GM12865 (cell line): ENCODE data around the gene TMEM62.
"Not testable (repeated sequence)": the region's sequence is repeated elsewhere in the genome, so short reads cannot be mapped to it uniquely, and the experiment has no call there.

Source experiments
- DNase-seq: peaks from one replicate; pipeline ENCODE4 v3.0.0; 2010; ENCODE audit warnings: low read depth
- H3K4me3 ChIP-seq: 2 replicates; pipeline ENCODE4 v1.5.1; 2011; ENCODE audit warnings: mild to moderate bottlenecking, low read depth, low read length, control low read depth
- CTCF ChIP-seq: IDR thresholded peaks from 2 replicates; pipeline ENCODE4 v1.5.1; 2011; ENCODE audit warnings: low read length, control low read depth, low read depth, inconsistent platforms; ENCODE audit not compliant: insufficient read depth; ENCODE audit errors: missing control alignments

The TMEM62 gene

GRCh38 chr15:43187544-43188155, 54.3 kb downstream of the TMEM62 start:
- no peak overlapping the region for H3K4me3 ChIP-seq
- TF ChIP-seq CTCF: peak; percentile 58
- DNase-seq: peak; percentile 59

DNA sequence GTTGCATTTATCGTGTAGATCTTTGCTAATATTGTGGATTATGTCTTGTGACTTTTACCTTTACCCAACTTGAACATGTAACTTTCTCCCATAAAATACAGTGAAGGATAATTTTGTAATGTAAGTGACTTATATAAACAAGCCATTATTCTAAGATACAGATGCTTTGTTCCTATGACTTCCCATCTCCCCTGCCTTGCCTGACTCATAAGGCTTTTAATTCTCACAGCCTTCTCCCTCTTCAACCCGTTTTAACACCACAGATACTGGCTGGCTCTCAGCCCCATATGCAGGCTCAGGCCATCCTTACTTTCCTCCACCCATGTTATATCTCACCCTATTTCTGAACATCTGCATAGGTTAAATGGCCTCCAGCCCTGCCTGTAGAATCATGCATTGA, 55.9 kb downstream of the TMEM62 start:
- TF ChIP-seq CTCF: no peak
- DNase-seq: no peak
- no peak overlapping the region for H3K4me3 ChIP-seq

DNA sequence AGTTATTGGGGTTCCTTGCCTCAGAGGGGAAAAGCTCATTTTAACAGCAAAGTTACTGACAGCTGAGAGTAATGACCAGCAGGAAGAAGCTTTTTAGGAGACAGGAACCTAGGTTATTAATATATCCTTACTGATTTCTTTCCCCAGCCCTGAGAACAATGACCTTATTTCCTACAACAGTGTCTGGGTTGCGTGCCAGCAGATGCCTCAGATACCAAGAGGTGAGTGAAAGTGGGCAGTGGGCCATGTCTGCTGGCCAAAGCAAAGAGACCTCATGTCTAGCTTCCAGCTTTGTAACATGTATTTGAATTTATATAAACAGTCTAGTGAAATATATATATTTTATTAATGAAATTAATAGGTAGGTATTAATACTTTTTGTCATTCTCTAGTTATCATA, 56.8 kb downstream of the TMEM62 start:
- no peak for DNase-seq
- no peak overlapping the region for H3K4me3 ChIP-seq
- no peak for TF ChIP-seq CTCF

DNA sequence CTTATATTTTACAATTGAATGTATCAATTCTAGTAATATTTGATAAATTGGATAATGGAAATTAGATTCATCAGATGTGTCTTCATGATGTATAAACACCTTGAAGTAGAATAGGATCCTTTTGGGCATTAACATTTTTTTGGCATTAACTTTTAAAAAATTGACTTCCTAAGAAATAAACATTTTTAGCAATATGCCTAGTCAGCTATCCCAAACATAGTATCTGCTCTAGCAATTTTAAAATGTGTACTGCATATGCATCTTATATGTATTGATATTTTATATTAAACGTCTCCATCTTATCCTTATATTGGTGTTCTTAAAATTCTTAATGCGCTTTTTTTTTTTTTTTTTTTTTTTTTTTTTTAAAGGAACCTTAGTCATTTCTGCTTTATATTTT, 60.3 kb downstream of the TMEM62 start:
- TF ChIP-seq CTCF: no peak
- H3K4me3 ChIP-seq: no peak overlapping the region
- DNase-seq: no peak

DNA sequence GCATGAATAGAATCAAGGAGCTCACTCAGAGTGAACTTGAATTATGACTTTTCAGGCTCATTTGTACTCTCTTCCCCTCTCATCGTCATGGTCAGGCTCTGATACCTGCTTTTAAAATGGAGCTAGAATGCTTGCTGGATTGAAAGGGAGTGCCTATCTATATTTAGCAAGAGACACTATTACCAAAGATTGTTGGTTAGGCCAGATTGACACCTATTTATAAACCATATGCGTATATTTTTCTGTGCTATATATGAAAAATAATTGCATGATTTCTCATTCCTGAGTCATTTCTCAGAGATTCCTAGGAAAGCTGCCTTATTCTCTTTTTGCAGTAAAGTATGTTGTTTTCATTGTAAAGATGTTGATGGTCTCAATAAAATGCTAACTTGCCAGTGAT, 61.4 kb downstream of the TMEM62 start:
- no peak for DNase-seq
- H3K4me3 ChIP-seq: no peak overlapping the region
- no peak for TF ChIP-seq CTCF

GRCh38 chr15:43196760-43197548, 63.6 kb downstream of the TMEM62 start:
- no peak for DNase-seq
- H3K4me3 ChIP-seq: no peak overlapping the region
- no peak for TF ChIP-seq CTCF

DNA sequence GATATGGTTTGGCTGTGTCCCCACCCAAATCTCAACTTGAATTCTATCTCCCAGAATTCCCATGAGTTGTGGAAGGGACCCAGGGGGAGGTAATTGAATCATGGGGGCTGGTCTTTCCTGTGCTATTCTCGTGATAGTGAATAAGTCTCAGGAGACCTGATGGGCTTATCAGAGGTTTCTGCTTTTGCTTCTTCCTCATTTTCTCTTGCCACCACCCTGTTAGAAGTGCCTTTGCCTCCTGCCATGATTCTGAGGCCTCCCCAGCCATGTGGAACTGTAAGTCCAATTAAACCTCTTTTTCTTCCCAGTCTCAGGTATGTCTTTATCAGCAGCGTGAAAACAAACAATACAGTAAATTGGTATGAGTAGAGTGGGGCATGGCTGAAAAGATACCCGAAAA, 64.4 kb downstream of the TMEM62 start:
- not testable (repeated sequence) for H3K4me3 ChIP-seq, DNase-seq

DNA sequence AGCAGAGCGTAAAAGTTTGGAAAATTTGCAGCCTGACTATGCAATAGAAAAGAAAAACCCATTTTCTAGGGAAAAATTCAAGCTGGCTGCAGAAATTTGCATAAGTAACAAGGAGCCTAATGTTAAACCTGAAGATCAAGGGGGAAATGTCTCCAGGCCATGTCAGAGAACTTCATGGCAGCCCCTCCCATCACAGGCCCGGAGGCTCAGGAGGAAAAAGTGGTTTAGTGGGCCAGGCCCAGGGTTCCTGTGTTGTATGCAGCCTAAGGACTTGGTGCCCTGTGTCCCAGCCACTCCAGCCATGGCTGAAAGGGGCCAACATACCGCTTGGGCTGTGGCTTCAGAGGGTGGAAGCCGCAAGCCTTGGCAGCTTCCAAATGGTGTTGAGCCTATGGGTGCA, 65.2 kb downstream of the TMEM62 start:
- H3K4me3 ChIP-seq, DNase-seq: not testable (repeated sequence)
